NCI-H2227 (cell line): ENCODE results near the gene TASP1.
"Not testable (repeated sequence)": the region's sequence is repeated elsewhere in the genome, so short reads cannot be mapped to it uniquely, and the experiment has no call there.

Experiments used
- DNase-seq: peaks from one replicate; lab custom pipeline; 2025; ENCODE audit not compliant: unreplicated experiment; lab: John Stamatoyannopoulos, UW

Gene TASP1

DNA sequence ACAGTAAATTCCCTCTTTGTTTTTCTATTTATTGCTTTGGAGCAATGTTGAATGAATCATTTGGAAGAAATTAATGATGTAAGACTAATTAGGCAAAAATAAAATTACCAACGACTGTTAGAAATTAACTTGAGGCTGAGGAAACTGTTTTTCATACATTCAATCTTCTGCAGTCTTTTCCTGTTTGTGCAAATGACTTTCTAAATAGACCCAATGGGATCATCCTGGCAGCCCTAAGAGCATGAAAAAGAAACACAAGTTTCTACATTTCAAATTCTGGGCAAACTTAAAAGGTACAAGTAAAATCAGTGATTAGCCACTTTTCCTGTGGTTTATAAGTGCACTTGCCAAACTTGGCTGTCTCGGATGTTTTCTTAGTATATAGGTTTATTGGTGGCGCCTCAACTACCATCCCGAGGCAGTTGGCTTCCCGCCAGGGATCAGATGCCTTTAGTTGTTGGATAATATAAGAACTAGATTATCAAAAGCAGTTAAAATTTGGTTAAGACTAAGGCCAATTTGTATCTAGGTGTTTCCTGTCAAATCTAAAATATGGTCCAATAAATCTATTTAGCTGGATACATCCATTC lies 236.5 kb downstream of the TASP1 start:
- DNase-seq: no peak

GRCh38 chr20:13401596-13401995 lies 237.1 kb downstream of the TASP1 start:
- DNase-seq: no peak

GRCh38 chr20:13400453-13400852 lies 238.3 kb downstream of the TASP1 start:
- DNase-seq: no peak

- no peak for DNase-seq
Measured at GRCh38 chr20:13397300-13397724, 241.4 kb downstream of the TASP1 start.

- DNase-seq: no peak
Measured at GRCh38 chr20:13396826-13397225, 241.9 kb downstream of the TASP1 start.

- no peak for DNase-seq
Measured at GRCh38 chr20:13396022-13396421, 242.7 kb downstream of the TASP1 start.

GRCh38 chr20:13395232-13395631 lies 243.5 kb downstream of the TASP1 start:
- no peak for DNase-seq

- no peak for DNase-seq
Measured at GRCh38 chr20:13392391-13392790, 246.3 kb downstream of the TASP1 start.

GRCh38 chr20:13389115-13389514 lies 249.6 kb downstream of the TASP1 start:
- DNase-seq: no peak

- DNase-seq: no peak
Measured at GRCh38 chr20:13384132-13384531, 254.6 kb downstream of the TASP1 start.

GRCh38 chr20:13382786-13383185 lies 255.9 kb downstream of the TASP1 start:
- no peak for DNase-seq

DNA sequence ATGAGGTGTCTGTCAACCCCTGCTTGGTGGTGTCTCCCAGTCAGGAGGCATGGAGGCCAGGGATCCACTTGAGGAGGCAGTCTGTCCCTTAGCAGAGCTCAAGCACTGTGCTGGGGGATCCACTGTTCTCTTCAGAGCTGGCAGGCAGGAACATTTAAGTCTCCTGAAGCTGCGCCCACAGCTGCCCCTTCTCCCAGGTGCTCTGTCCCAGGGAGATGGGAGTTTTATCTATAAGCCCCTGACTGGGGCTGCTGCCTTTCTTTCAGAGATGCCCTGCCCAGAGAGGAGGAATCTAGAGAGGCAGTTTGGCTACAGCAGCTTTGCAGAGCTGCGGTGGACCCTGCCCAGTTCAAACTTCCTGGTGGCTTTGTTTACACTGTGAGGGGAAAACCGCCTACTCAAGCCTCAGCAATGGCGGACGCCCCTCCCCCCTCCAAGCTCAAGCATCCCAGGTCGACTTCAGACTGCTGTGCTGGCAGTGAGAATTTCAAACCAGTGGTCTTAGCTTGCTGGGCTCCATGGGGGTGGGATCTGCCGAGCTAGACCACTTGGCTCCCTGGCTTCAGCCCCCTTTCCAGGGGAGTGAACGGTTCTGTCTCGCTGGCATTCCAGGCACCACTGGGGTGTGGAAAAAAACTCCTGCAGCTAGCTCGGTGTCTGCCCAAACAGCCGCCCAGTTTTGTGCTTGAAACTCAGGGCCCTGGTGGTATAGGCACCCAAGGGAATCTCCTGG lies 258.1 kb downstream of the TASP1 start:
- not testable (repeated sequence) for DNase-seq

- DNase-seq: no peak
Measured at GRCh38 chr20:13373400-13373799, 265.3 kb downstream of the TASP1 start.

- DNase-seq: no peak
Measured at GRCh38 chr20:13364278-13365170, 274.2 kb downstream of the TASP1 start.

- no peak for DNase-seq
Measured at GRCh38 chr20:13363473-13363872, 275.3 kb downstream of the TASP1 start.

DNA sequence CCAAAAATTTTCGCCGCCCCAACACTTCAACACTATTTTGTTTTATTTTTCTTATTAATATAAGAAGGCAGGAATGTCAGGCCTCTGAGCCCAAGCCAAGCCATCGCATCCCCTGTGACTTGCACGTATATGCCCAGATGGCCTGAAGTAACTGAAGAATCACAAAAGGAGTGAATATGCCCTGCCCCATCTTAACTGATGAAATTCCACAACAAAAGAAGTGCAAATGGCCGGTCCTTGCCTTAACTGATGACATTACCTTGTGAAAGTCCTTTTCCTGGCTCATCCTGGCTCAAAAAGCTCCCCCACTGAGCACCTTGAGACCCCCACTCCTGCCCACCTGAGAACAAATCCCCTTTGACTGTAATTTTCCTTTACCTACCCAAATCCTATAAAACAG lies 276.6 kb downstream of the TASP1 start:
- not testable (repeated sequence) for DNase-seq

DNA sequence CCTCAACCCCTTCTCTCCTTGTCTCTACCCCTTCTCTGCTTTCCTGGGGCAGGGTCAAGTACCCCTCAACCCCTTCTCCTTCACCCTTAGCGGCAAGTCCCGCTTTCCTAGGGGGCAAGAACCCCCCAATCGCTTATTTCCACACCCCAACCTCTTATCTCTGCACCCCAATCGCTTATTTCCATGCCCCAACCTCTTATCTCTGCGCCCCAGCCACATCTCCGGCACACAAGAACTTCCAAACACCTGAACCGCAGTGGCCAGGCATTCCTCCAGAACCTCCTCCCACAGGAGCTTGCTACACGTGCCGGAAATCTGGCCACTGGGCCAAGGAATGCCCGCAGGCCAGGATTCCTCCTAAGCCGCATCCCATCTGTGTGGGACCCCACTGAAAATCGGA lies 279.8 kb downstream of the TASP1 start:
- not testable (repeated sequence) for DNase-seq

- not testable (repeated sequence) for DNase-seq
Measured at GRCh38 chr20:13357782-13358181, 280.9 kb downstream of the TASP1 start.

- no peak for DNase-seq
Measured at GRCh38 chr20:13356591-13356990, 282.1 kb downstream of the TASP1 start.

- no peak for DNase-seq
Measured at GRCh38 chr20:13355941-13356486, 282.7 kb downstream of the TASP1 start.

- no peak for DNase-seq
Measured at GRCh38 chr20:13355411-13355810, 283.3 kb downstream of the TASP1 start.
